Right lobe of liver (tissue), 6 donors: ENCODE measurements around the gene SMIM13. TPM values are rescaled to one million over a fixed set of nuclear protein-coding genes. Genes with fewer than 3 reads are reported as not detected.

Source experiments
- ATAC-seq, 4 donors: fragments of 200-7000 bp; cut with Tn5 transposase; one replicate each; pipeline ENCODE4 v1.9.1; 2020; ENCODE audit warnings: mild to moderate bottlenecking in 4 of 4, moderate library complexity in 4 of 4
- DNase-seq, 3 donors: peaks; one replicate each; pipeline ENCODE4 v3.0.0-alpha.2; 2020
- H3K27ac ChIP-seq, 3 donors: fragments of 200-600 bp; one replicate each; pipeline ENCODE4 v1.8.0; 2022
- H3K27me3 ChIP-seq, 2 donors: fragments of 200-600 bp; one replicate each; pipeline ENCODE4 v1.8.0; 2022
- H3K36me3 ChIP-seq, 4 donors: fragments of 200-600 bp; sonication (generic) in 1 of 4; one replicate each; pipeline versions ENCODE4 v1.5.1 to v1.8.0; 2017 to 2022; ENCODE audit warnings: control low read depth in 1 of 4
- H3K4me1 ChIP-seq, 4 donors: fragments of 200-600 bp; sonication (generic) in 1 of 4; one replicate each; pipeline versions ENCODE4 v1.5.1 to v1.8.0; 2017 to 2022; ENCODE audit warnings: control low read depth in 1 of 4
- H3K4me3 ChIP-seq, 3 donors: fragments of 200-600 bp; one replicate each; pipeline ENCODE4 v1.8.0; 2022
- H3K9me3 ChIP-seq, 4 donors: fragments of 200-600 bp; sonication (generic) in 1 of 4; one replicate each; pipeline versions ENCODE4 v1.5.1 to v1.8.0; 2017 to 2022; ENCODE audit warnings: control low read depth in 1 of 4
- POLR2A ChIP-seq: fragments of 450-650 bp; IDR thresholded peaks from one replicate; pipeline ENCODE4 v1.6.1; 2017; ENCODE audit warnings: antibody characterized with exemption, mild to moderate bottlenecking
- WGBS: methylation state at CpG from one replicate; pipeline ENCODE4 v1.1.6; 2018; ENCODE audit warnings: low coverage, low lambda C conversion rate; ENCODE audit not compliant: insufficient coverage; ENCODE audit errors: missing lambda C conversion rate; 5-methylcytosine and 5-hydroxymethylcytosine counted together
- intact Hi-C, 2 donors: fragments of 100-400 bp; cut with DNase I; formaldehyde crosslinking; loops; one replicate each; pipeline versions ENCODE4 v1.11.2 to v1.14.1; 2022
- total RNA-seq, 6 experiments: library from RNA; depleted of rRNA in 2 of 6; stranded (reverse); fragments of >200 nt in 2 of 6; fragmentation: NEBNext Ultra II Directional in 3 of 6; extraction: Animal tissue kit (Norgen Biotek cat#: 25700) in 3 of 6; gene quantifications; one replicate each; pipeline versions ENCODE4 v1.1.0 to v1.2.4, GENCODE V29; 2016 to 2023
- TF ChIP-seq, protein P1 (sequence below), 4 donors: fragments of 200-600 bp in 3 of 4; fragments of 450-650 bp in 1 of 4; IDR thresholded peaks; one replicate each; pipeline versions ENCODE4 v1.5.1 to v1.8.0; 2016 to 2022; ENCODE audit warnings: antibody characterized with exemption in 4 of 4, mild to moderate bottlenecking in 2 of 4
- donor health status: DM: no; HTN: yes; CAD: no.
- donor health status: DM: no; HTN: no; CAD: no.
- donor health status: DM: no; HTN: no; CAD: no.
- donor health status: DM: no; HTN: yes; CAD: no.
- donor health status: DM: no; HTN: yes; CAD: no.

The SMIM13 gene
- total RNA-seq, 6 experiments from 2014 or later = 6.4 to 9.5 (median 7.6) TPM

DNA sequence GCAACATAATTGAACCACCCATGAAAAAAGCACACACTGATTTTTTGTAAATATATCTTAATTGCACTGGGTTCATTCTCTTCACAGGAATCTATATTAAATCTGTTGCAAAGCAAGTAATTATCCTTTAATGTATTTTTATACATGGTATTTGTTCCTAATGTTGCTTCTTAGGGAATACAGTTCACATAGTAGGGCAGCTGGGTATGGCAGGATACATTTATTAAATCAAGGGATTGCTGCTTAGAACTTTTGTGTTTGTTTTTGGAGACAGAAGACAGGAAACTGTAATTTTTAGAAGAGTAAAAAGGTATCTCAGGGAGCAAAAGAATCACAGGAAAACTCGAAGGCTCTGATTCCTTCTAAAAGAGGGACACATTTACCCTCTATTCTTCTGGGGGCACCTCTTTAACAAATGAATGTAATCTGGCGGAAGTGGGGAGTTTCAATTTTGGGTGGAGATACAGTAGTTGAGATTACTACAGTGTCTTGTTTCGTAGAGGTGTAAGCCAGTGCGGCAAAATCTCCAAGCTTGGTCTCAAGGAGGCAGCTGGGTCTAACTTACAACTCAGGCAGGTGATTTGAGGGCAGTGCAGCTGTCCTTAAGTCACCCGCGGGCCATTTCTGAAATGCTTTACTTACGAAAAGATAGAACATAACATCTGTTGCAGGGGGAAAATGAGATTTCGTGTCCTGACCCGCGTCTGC is 812 bp upstream of the SMIM13 start:
- Histone ChIP-seq H3K27me3 (no peaks in the 10 kb centered on the region), H3K4me3 (peak overlapping the region; percentile 89 to 99 (median 99)), H3K4me1 (peaks cover 0 to 12% (median 3%) of the 10 kb centered on the region in 4 donors), H3K36me3 (no peaks in the 10 kb centered on the region), H3K27ac (peak overlapping the region; percentile 93 to 99 (median 96)), H3K9me3 (no peaks in the 10 kb centered on the region)
- no peak for TF ChIP-seq POLR2A
- TF ChIP-seq, protein P1, sequence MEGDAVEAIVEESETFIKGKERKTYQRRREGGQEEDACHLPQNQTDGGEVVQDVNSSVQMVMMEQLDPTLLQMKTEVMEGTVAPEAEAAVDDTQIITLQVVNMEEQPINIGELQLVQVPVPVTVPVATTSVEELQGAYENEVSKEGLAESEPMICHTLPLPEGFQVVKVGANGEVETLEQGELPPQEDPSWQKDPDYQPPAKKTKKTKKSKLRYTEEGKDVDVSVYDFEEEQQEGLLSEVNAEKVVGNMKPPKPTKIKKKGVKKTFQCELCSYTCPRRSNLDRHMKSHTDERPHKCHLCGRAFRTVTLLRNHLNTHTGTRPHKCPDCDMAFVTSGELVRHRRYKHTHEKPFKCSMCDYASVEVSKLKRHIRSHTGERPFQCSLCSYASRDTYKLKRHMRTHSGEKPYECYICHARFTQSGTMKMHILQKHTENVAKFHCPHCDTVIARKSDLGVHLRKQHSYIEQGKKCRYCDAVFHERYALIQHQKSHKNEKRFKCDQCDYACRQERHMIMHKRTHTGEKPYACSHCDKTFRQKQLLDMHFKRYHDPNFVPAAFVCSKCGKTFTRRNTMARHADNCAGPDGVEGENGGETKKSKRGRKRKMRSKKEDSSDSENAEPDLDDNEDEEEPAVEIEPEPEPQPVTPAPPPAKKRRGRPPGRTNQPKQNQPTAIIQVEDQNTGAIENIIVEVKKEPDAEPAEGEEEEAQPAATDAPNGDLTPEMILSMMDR (IDR thresholded peaks at IDR 0.05) = no peak
- intact Hi-C loops = no loop called here
- 2% methylated on average over 10 of the region's 10 CpGs for WGBS
- DNase-seq (no peak), ATAC-seq (peak; percentile 1 to 9 (median 5))

DNA sequence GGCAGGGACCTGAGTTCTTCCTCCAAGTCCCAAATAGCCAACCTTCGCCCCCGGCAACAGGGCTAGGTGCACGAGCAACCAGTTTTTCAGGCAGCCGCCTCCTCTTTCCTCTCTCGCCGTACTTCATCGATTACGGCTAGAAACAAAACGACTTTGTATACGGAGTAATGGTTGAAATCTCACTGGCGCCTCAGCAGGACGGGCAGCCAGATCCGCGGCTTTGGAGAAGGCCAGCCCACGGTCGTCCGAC is 333 bp upstream of the SMIM13 start:
- WGBS = 0% methylated on average over 17 of the region's 17 CpGs

DNA sequence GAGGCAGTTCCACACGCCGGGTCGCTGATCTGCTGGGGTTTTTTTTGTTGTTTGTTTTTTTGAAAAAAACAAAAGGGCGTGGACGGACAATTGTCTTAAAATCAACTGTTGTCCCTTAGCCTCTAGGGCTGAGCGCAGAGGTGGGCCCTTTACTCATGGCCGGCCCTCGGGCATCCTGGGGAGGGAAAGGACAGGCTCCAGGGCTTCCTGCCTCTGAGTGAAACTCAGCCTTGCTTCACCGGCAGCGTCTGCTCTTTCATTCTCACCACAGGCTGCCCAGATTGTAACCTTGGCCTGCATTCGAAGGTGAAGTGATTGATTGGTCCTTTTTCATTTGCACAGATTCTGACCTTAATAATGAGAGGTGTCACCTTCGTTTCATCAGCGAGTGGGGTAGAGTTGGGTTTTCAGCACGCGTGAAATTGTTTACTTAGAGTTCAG is 797 bp downstream of the SMIM13 start:
- Histone ChIP-seq H3K4me3 (peak overlapping the region; percentile 89 to 99 (median 99)), H3K27me3 (no peaks in the 10 kb centered on the region), H3K4me1 (peaks cover 0 to 12% (median 3%) of the 10 kb centered on the region in 4 donors), H3K9me3 (no peaks in the 10 kb centered on the region), H3K36me3 (no peaks in the 10 kb centered on the region), H3K27ac (peak overlapping the region; percentile 93 to 99 (median 96))
- DNase-seq = peak; percentile 68 to 72 (median 71)
- TF ChIP-seq, protein P1 (IDR thresholded peaks at IDR 0.05) = no peak
- TF ChIP-seq POLR2A = peak; percentile 38
- intact Hi-C loops = no loop called here
- ATAC-seq = peak; percentile 41 to 53 (median 48)
- WGBS = under 1% methylated on average over 15 of the region's 15 CpGs

More for the DNA sequence above, 333 bp upstream of the SMIM13 start:
- peaks cover 0 to 12% (median 3%) of the 10 kb centered on the region in 4 donors for H3K4me1 ChIP-seq
- no peaks in the 10 kb centered on the region for H3K9me3 ChIP-seq
- ATAC-seq (peak in 1 of 4 donors; percentile 12), DNase-seq (no peak)
- peak overlapping the region; percentile 93 to 99 (median 96) for H3K27ac ChIP-seq
- peak overlapping the region; percentile 89 to 99 (median 99) for H3K4me3 ChIP-seq
- TF ChIP-seq, protein P1 (IDR thresholded peaks at IDR 0.05) = no peak
- TF ChIP-seq POLR2A = no peak
- H3K27me3 ChIP-seq = no peaks in the 10 kb centered on the region
- intact Hi-C loops = no loop called here
- H3K36me3 ChIP-seq = no peaks in the 10 kb centered on the region

DNA sequence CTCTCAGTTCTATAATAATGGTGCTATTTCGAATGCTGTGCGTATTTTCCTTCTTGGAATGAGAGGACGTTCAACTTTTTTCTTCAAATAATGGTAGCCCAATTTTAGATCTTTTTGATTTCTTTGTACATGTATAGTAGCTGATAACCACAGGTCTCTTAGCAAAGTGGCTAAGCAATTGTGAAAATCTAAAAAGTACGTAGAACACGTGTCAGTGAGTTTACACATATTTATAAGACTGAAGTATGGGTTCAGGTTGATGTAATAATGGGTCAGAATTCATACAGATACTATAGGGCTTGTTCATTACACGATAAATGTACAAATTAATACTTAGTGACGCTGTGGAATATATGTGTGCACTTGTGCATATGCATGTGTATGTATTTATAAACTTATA is 1.3 kb downstream of the SMIM13 start:
- DNase-seq = no peak
- no peak for TF ChIP-seq POLR2A
- TF ChIP-seq, protein P1 (IDR thresholded peaks at IDR 0.05) = no peak
- peak overlapping the region; percentile 89 to 99 (median 99) for H3K4me3 ChIP-seq
- ATAC-seq = no peak
- no peaks in the 10 kb centered on the region for H3K36me3 ChIP-seq
- 29% methylated on average over 7 of the region's 7 CpGs for WGBS
- H3K27ac ChIP-seq = peak overlapping the region; percentile 93 to 99 (median 96)
- H3K9me3 ChIP-seq = no peaks in the 10 kb centered on the region
- peaks cover 0 to 12% (median 3%) of the 10 kb centered on the region in 4 donors for H3K4me1 ChIP-seq
- intact Hi-C loops = no loop called here
- no peaks in the 10 kb centered on the region for H3K27me3 ChIP-seq
